H1 (cell line): Measurements from ENCODE around the gene MRS2. TPM values are rescaled to one million over a fixed set of nuclear protein-coding genes. Genes with fewer than 3 reads are reported as not detected.

Source experiments
- CHD2 ChIP-seq: IDR thresholded peaks from 2 replicates; pipeline ENCODE4 v1.6.1; 2012; ENCODE audit warnings: low read length, improper control_type of control experiment
- CHD7 ChIP-seq: fragments of 300-600 bp; sonication (generic); IDR thresholded peaks from 2 replicates; pipeline ENCODE4 v1.7.1; 2012; ENCODE audit warnings: low read length, moderate library complexity, mild to moderate bottlenecking, inconsistent platforms; ENCODE audit not compliant: insufficient replicate concordance
- E2F6 ChIP-seq: IDR thresholded peaks from 2 replicates; pipeline ENCODE4 v1.6.1; 2012; ENCODE audit warnings: inconsistent platforms
- SAP30 ChIP-seq: fragments of 300-600 bp; sonication (generic); IDR thresholded peaks from 2 replicates; pipeline ENCODE4 v1.7.1; 2012; ENCODE audit warnings: low read length, moderate library complexity, mild to moderate bottlenecking, inconsistent platforms; ENCODE audit not compliant: insufficient read depth, insufficient replicate concordance
- SP1 ChIP-seq: IDR thresholded peaks from 2 replicates; pipeline ENCODE4 v1.6.1; 2011; ENCODE audit warnings: low read depth, low read length
- SP2 ChIP-seq: IDR thresholded peaks from 2 replicates; pipeline ENCODE4 v1.6.1; 2012; ENCODE audit warnings: mild to moderate bottlenecking, low read length, inconsistent platforms
- polyA plus RNA-seq, 7 experiments: library from polyadenylated mRNA; depleted of rRNA in 3 of 7; stranded (reverse) in 5 of 7; unstranded in 2 of 7; fragments of >200 nt in 5 of 7; fragments of 200-250 nt in 2 of 7; gene quantifications; 1 replicate in 5 of 7; 2 replicates in 1 of 7; 4 replicates in 1 of 7; pipeline versions ENCODE4 v1.2.1 to v1.2.3, GENCODE V29; 2011 to 2013; ENCODE audit warnings: missing spikeins in 2 of 7, mixed read lengths in 2 of 7
- total RNA-seq: library from RNA; stranded (reverse); fragmentation: NEBNext Ultra II Directional; extraction: Animal tissue kit (Norgen Biotek cat#: 25700); gene quantifications from 2 replicates; pipeline ENCODE4 v1.2.1, GENCODE V29; 2021

MRS2 gene
- total and polyA plus RNA-seq, 2 of the 8 experiments (the other 6 are each of a cell fraction or from before 2014, with no cell fraction given): 51.2 to 67.5 TPM

- TF ChIP-seq E2F6 (no peak), SP2 (no peak), CHD2 (no peak), SP1 (no peak), CHD7 (no peak), SAP30 (no peak)
- TF ChIP-seq, all 59 proteins: peak for 0
Observed at GRCh38 chr6:24391756-24392405, 10.9 kb upstream of the MRS2 start (continued).
